Measurements from ENCODE around the gene MRPL12.

The MRPL12 gene

DNA sequence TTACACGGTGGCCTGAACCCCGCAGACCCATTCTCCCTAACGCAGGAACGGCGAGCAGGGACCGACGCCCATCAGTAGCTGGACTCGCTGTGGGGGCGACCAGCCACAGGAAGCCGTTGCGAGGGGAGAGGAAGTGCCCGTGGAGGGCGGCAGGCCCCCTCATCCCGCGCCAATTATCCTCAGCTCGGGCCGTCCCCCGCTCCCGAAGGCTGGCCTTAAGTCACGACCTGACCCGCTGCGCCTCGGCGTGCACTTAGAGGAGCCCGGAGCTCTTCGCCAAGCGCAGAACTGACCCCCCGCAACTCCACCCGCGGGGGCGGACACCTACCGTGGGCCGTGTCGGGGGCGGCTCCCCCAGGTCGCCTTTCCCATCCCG is 20.0 kb upstream of the MRPL12 start:
- DNase-seq, result peak; percentile 37 to 58 (median 43)

- peak; percentile 100 for DNase-seq
These were observed 19.4 kb upstream of the MRPL12 start, which contains the start of the genes ARL16 and HGS for GRCh38 chr17:81683584-81684441. Gene ARL16, minus strand, starts transcription at chr17:81683797. Its CDS starts 44 bp downstream, at chr17:81683753. Gene HGS, plus strand, starts transcription at chr17:81684011. Its CDS starts 56 bp downstream, at chr17:81684067.

DNA sequence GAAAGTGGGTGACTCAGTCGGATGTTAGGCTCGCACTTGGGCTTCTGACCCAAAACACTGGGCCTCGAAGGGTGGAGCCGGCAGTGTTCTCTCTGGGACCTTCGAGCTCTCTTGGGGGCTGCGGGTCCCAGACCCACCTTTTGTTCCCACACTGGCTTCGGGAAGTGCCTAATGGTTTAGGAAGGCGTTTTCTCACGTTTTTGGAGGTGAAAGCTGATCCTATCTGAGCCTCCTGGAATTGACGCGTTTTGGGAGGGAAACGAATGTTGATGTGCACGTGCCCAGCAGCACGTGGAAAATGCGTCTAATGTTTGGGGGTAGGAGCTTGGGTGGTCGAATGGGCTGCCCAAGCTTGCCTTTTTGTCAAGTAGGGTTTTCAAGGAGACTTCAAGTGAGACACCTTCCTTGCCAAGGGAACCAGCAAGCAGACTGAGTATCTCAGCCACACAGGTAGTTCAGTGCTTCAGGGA is 18.7 kb upstream of the MRPL12 start:
- no peak for DNase-seq

DNA sequence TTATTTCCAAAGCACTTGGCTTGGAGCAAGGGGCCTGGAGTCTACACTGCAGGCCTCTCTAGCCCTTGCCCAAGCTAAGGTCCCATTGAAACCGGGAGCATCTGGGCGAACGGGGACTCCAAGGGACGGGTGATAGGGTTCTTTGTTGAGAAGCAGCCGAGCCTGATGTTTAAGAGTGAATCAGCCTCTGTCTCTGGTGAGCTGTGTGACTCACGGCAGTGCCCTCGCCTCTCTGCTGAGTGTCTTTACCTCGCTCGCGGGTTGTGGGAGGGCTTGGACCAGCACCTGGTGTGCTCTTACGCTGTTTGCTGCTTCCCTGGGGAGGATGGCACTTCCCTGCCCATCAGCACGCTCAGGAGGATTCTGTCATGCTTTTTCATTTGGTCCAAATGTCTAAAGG is 18.1 kb upstream of the MRPL12 start:
- DNase-seq, result peak; percentile 45 to 52 (median 50)

DNA sequence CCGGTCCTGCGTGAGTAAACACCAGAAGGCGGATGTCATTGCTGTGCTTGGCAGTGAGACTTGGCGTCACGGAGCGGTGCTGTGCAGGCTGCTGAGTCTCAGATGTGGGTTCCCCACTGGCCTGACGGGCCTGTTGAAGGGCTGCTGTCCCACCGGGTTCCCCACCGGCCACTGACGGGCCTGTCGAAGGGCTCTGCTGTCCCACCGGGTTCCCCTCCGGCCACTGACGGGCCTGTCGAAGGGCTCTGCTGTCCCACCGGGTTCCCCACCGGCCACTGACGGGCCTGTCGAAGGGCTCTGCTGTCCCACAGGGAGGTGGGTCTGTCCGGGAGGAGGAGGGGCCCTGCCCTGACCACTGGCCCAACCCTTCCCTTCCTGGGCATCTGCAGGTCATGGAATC is 16.6 kb upstream of the MRPL12 start:
- no peak for DNase-seq

GRCh38 chr17:81687770-81688541 is 15.2 kb upstream of the MRPL12 start:
- DNase-seq, result no peak

GRCh38 chr17:81688616-81689015 is 14.6 kb upstream of the MRPL12 start:
- no peak for DNase-seq

DNA sequence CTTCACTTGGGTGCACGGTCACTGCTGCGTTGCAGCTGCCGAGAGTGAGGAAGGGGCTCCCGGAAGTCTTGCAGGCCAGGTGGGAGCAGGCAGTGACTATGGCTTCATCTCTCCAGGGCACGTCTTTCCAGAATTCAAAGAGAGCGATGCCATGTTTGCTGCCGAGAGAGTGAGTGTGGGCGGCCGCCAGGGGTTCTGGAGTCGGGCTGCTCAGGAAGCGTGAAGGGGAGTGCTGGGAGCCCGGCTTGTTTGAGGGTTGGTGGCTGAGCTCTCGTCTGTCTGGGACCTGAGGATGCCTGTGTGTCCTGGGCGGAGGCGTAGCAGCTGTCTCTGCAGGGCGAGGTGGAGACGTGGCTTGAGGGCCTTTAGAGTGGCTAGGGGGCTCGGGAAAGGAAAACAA is 13.1 kb upstream of the MRPL12 start:
- no peak for DNase-seq

- DNase-seq, result no peak
These were observed 12.6 kb upstream of the MRPL12 start for GRCh38 chr17:81690549-81690948.

GRCh38 chr17:81691196-81691595 is 12.0 kb upstream of the MRPL12 start:
- DNase-seq, result no peak

- DNase-seq, result no peak
These were observed 11.6 kb upstream of the MRPL12 start for GRCh38 chr17:81691608-81692007.

GRCh38 chr17:81693509-81694210 is 9.5 kb upstream of the MRPL12 start:
- DNase-seq, result no peak

DNA sequence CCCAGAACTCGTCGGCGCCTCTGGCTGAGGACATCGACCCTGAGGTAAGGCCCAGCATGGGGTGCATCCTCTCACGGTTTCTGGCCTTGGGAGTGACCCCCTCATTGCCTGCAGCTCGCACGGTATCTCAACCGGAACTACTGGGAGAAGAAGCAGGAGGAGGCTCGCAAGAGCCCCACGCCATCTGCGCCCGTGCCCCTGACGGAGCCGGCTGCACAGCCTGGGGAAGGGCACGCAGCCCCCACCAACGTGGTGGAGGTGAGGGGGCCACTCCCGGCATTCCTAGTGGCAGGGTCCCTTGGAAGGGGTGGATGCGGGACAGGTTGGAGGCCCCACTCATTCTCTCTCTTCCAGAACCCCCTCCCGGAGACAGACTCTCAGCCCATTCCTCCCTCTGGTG is 8.4 kb upstream of the MRPL12 start:
- DNase-seq, result no peak

DNA sequence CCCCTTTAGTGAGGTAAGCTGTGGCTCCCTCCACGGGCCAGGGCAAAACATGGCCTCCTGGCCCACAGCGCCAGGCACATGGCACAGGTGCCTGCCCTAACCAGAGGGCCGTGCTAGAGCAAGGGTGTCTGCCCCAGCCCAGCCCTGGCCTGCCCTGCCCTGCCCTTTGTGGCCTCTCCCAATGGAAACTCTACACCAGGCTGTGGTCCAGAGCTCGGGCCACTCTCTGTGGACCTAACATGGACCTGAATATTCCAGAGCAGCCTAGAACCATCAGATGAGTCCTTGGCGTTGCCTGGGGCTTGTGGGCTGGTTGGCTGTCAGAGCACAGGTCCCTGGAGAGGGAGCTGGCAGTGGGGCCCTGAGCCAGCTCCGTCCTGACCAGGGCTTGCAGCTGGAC is 8.0 kb upstream of the MRPL12 start:
- DNase-seq, result no peak

GRCh38 chr17:81695801-81696200 is 7.4 kb upstream of the MRPL12 start:
- DNase-seq, result no peak

- no peak for DNase-seq
These were observed 6.8 kb upstream of the MRPL12 start for GRCh38 chr17:81696218-81696941.

GRCh38 chr17:81697261-81698044 is 5.7 kb upstream of the MRPL12 start:
- no peak for DNase-seq

- no peak for DNase-seq
These were observed 2.5 kb upstream of the MRPL12 start for GRCh38 chr17:81700353-81701287.

GRCh38 chr17:81701288-81702071 is 1.7 kb upstream of the MRPL12 start:
- DNase-seq, result peak in 1 of 3 donors; percentile 16
